Caco-2 (cell line): ENCODE results near the gene VPS26A. TPM values are rescaled to one million over a fixed set of nuclear protein-coding genes. Genes with fewer than 3 reads are reported as not detected.

ENCODE experiments used
- BruUV-seq: library from RNA; stranded (reverse); fragments of 400-500 nt; replicated peaks from 2 replicates; lab custom pipeline; 2021; lab: Mats Ljungman, UMichigan
- CTCF ChIA-PET: fragments of 300-600 bp; sonication (Branson Sonifier 250); formaldehyde crosslinking; loops from one replicate; lab custom pipeline; 2022; ENCODE audit warnings: antibody characterized with exemption; lab: Charles Lee
- POLR2A ChIA-PET: fragments of 300-600 bp; sonication (Branson Sonifier 250); formaldehyde crosslinking; loops from one replicate; lab custom pipeline; 2022; ENCODE audit warnings: antibody characterized with exemption; lab: Charles Lee
- DNase-seq, 2 experiments: peaks; one replicate each; pipeline versions ENCODE4 v3.0.0 to v3.0.0-alpha.2; 2020 to 2022
- H3K27me3 ChIP-seq: replicated peaks from 2 replicates; pipeline ENCODE4 v1.6.0; 2011; ENCODE audit warnings: low read length; ENCODE audit not compliant: control insufficient read depth, insufficient read depth
- H3K36me3 ChIP-seq: 2 replicates; pipeline ENCODE4 v1.5.1; 2011; ENCODE audit warnings: low read length; ENCODE audit not compliant: control insufficient read depth, insufficient read depth
- H3K4me1 ChIP-seq: fragments of 250-450 bp; sonication (Bioruptor Pico); 2 replicates; pipeline ENCODE4 v1.5.1; 2020; ENCODE audit warnings: mild to moderate bottlenecking
- H3K4me3 ChIP-seq: 2 replicates; pipeline ENCODE4 v1.5.1; 2011; ENCODE audit warnings: low read depth, mild to moderate bottlenecking, control low read depth, low read length
- H3K9me3 ChIP-seq: fragments of 250-450 bp; sonication (Bioruptor Pico); 2 replicates; pipeline ENCODE4 v1.5.1; 2020; ENCODE audit warnings: mild to moderate bottlenecking, moderate library complexity
- H3K27ac Mint-ChIP-seq: one replicate; pipeline ENCODE4 v1.8.0; 2022; ENCODE audit warnings: mixed read lengths; ENCODE audit not compliant: unreplicated experiment
- H3K27me3 Mint-ChIP-seq: one replicate; pipeline ENCODE4 v1.8.0; 2022; ENCODE audit warnings: mixed read lengths; ENCODE audit not compliant: insufficient read depth, unreplicated experiment
- H3K36me3 Mint-ChIP-seq: one replicate; pipeline ENCODE4 v1.8.0; 2022; ENCODE audit warnings: mild to moderate bottlenecking, mixed read lengths; ENCODE audit not compliant: insufficient read depth, unreplicated experiment
- H3K4me1 Mint-ChIP-seq: one replicate; pipeline ENCODE4 v1.8.0; 2022; ENCODE audit warnings: low read depth, mixed read lengths; ENCODE audit not compliant: unreplicated experiment
- H3K4me3 Mint-ChIP-seq: one replicate; pipeline ENCODE4 v1.8.0; 2022; ENCODE audit warnings: mild to moderate bottlenecking, moderate library complexity, mixed read lengths; ENCODE audit not compliant: unreplicated experiment
- H3K9me3 Mint-ChIP-seq: one replicate; pipeline ENCODE4 v1.8.0; 2022; ENCODE audit warnings: mixed read lengths; ENCODE audit not compliant: unreplicated experiment
- intact Hi-C: fragments of 100-400 bp; cut with micrococcal nuclease; formaldehyde crosslinking; loops from one replicate; pipeline ENCODE4 v1.10.0; 2022; ENCODE audit not compliant: unreplicated experiment
- total RNA-seq: library from RNA; stranded (reverse); gene quantifications from 2 replicates; pipeline ENCODE4 v1.2.3, GENCODE V29; 2022
- TF ChIP-seq, protein P1 (sequence below), 2 experiments: fragments of 200-600 bp in 1 of 2; IDR thresholded peaks; 1 replicate in 1 of 2; 2 replicates in 1 of 2; pipeline versions ENCODE4 v1.5.1 to v1.8.0; 2011 to 2022; ENCODE audit warnings: antibody characterized with exemption in 1 of 2, control low read depth in 1 of 2, inconsistent platforms in 1 of 2, low read depth in 1 of 2, low read length in 1 of 2, mild to moderate bottlenecking in 1 of 2, moderate library complexity in 1 of 2; ENCODE audit not compliant: insufficient read depth in 1 of 2, severe bottlenecking in 1 of 2, unreplicated experiment in 1 of 2

The VPS26A gene
- total RNA-seq, 1 experiment from 2014 or later: 143 TPM

GRCh38 chr10:69123306-69123746, 652 bp upstream of the VPS26A start:
- Histone ChIP-seq H3K27me3 (no peaks in the 10 kb centered on the region), H3K36me3 (no peaks in the 10 kb centered on the region), H3K9me3 (no peaks in the 10 kb centered on the region), H3K4me1 (peaks cover 9% of the 10 kb centered on the region; the same call in 1 of the 2 replicates), H3K4me3 (peak overlapping the region; percentile 95)
- Mint-ChIP-seq H3K4me1 (no peaks in the 10 kb centered on the region), H3K9me3 (no peaks in the 10 kb centered on the region), H3K27ac (peak overlapping the region; percentile 97), H3K36me3 (peaks cover 21% of the 10 kb centered on the region), H3K27me3 (peaks cover under 1% of the 10 kb centered on the region), H3K4me3 (peak overlapping the region; percentile 97)
- CTCF ChIA-PET: interaction anchor here (0.6 to 1.0 kb wide), 2 partner anchors 29 to 119 kb away, joined by 3 to 4 read pairs; no protein-coding TSS in a partner anchor
- TF ChIP-seq, protein P1, sequence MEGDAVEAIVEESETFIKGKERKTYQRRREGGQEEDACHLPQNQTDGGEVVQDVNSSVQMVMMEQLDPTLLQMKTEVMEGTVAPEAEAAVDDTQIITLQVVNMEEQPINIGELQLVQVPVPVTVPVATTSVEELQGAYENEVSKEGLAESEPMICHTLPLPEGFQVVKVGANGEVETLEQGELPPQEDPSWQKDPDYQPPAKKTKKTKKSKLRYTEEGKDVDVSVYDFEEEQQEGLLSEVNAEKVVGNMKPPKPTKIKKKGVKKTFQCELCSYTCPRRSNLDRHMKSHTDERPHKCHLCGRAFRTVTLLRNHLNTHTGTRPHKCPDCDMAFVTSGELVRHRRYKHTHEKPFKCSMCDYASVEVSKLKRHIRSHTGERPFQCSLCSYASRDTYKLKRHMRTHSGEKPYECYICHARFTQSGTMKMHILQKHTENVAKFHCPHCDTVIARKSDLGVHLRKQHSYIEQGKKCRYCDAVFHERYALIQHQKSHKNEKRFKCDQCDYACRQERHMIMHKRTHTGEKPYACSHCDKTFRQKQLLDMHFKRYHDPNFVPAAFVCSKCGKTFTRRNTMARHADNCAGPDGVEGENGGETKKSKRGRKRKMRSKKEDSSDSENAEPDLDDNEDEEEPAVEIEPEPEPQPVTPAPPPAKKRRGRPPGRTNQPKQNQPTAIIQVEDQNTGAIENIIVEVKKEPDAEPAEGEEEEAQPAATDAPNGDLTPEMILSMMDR (IDR thresholded peaks at IDR 0.05; ENCODE audit: insufficient read depth in 1 of 2, low read depth in 1 of 2, low read length in 1 of 2, severe bottlenecking in 1 of 2, unreplicated experiment in 1 of 2): peak; percentile 30 to 61
- POLR2A ChIA-PET: interaction anchor here (1.0 kb wide), 1 partner anchor 167 kb away, joined by 4 read pairs; the partner anchor contains the start of gene DDX21
- intact Hi-C loops: loop anchor here (1.0 to 10.0 kb wide), 6 partner anchors 30 to 271 kb away; partner anchors contain the start of gene KIFBP
- BruUV-seq: TSS peak; percentile 98
- DNase-seq: no peak

DNA sequence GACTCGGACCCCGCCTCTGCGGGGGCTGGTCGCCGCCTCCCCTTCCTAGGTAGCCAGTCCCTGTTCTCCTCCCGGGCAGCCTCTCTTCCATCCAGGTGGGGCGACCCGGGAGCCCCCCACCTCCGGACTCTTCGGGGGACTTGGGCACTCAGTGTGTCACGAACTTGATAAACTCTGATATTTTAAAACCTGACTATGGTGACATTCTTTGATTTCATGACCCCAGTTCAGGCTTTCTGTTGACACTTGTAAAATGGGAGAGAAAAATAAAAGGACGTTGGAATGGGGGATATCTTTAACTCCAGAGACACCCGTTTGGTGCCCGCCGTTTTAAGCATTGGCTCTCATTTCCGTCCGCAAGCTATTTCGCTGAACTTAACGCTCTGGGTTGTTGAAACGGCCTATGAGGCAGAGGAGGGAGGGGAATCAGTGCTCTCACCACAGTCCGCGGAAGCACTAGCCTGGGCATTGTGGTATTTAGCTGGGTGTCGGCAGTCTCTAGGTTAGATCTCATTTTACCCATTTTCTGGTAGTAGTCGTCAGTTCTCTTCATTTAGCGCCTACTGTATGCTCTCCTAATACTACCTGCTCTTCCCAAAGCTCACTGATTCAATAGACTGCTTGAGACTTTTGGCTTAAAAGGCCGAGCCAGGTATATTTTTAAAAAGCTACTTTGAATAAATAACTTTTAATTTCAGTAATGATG, 738 bp downstream of the VPS26A start:
- TF ChIP-seq, protein P1 (IDR thresholded peaks at IDR 0.05; ENCODE audit: insufficient read depth in 1 of 2, low read depth in 1 of 2, low read length in 1 of 2, severe bottlenecking in 1 of 2, unreplicated experiment in 1 of 2): no peak
- POLR2A ChIA-PET: interaction anchor here (0.5 to 1.5 kb wide), 5 partner anchors 18 to 168 kb away, joined by 3 to 6 read pairs (median 4); partner anchors contain the start of gene SUPV3L1
- CTCF ChIA-PET: interaction anchor here (1.1 to 1.2 kb wide), 3 partner anchors 14 to 284 kb away, joined by 3 to 5 read pairs (median 4); no protein-coding TSS in a partner anchor
- DNase-seq: peak; percentile 64
- Mint-ChIP-seq H3K36me3 (peaks cover 21% of the 10 kb centered on the region), H3K4me3 (peak overlapping the region; percentile 97), H3K9me3 (no peaks in the 10 kb centered on the region), H3K4me1 (no peaks in the 10 kb centered on the region), H3K27ac (peak overlapping the region; percentile 97), H3K27me3 (no peaks in the 10 kb centered on the region)
- H3K4me3 ChIP-seq: peak overlapping the region; percentile 71
- H3K4me1 ChIP-seq: peaks cover 9% of the 10 kb centered on the region; the same call in 1 of the 2 replicates
- H3K27me3 ChIP-seq: no peaks in the 10 kb centered on the region
- H3K9me3 ChIP-seq: no peaks in the 10 kb centered on the region
- intact Hi-C loops: loop anchor here (1.0 to 10.0 kb wide), 6 partner anchors 56 to 270 kb away; partner anchors contain the start of genes DDX21 and SUPV3L1
- H3K36me3 ChIP-seq: no peaks in the 10 kb centered on the region
- TSS peak; percentile 60 for BruUV-seq

DNA sequence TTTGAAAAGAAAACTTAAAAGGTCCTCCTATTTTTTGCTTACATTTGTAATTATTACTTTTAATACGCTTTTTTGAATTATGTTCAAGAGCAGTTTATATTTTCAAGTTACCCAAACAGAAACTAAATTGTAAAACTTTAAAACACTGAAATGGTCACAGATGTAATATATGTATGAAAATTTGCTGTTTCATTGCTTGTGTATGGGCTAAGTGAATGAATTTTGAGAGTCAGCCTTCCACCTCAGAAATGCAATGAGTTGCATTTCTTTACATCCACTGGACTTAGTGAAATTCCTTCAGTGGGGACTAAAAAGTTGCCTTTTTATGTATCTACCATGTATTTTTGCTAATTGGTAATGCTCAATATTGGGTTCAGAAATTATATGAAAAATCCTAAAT, 1.6 kb downstream of the VPS26A start:
- CTCF ChIA-PET: interaction anchor here (1.1 to 1.2 kb wide), 2 partner anchors 15 to 268 kb away, joined by 3 to 4 read pairs; no protein-coding TSS in a partner anchor
- Mint-ChIP-seq H3K4me1 (no peaks in the 10 kb centered on the region), H3K4me3 (peak overlapping the region; percentile 97), H3K9me3 (no peaks in the 10 kb centered on the region), H3K27me3 (no peaks in the 10 kb centered on the region), H3K36me3 (peaks cover 21% of the 10 kb centered on the region), H3K27ac (peak overlapping the region; percentile 97)
- peak overlapping the region; percentile 71 for H3K4me3 ChIP-seq
- H3K27me3 ChIP-seq: no peaks in the 10 kb centered on the region
- intact Hi-C loops: loop anchor here (10.0 kb wide), 2 partner anchors 189 to 269 kb away; no protein-coding TSS in a partner anchor
- peaks cover 9% of the 10 kb centered on the region; the same call in 1 of the 2 replicates for H3K4me1 ChIP-seq
- BruUV-seq: no TSS peak
- no peaks in the 10 kb centered on the region for H3K36me3 ChIP-seq
- H3K9me3 ChIP-seq: no peaks in the 10 kb centered on the region
- DNase-seq: no peak
- POLR2A ChIA-PET: interaction anchor here (1.5 kb wide), 1 partner anchor 169 kb away, joined by 6 read pairs; no protein-coding TSS in a partner anchor
- TF ChIP-seq, protein P1 (IDR thresholded peaks at IDR 0.05; ENCODE audit: insufficient read depth in 1 of 2, low read depth in 1 of 2, low read length in 1 of 2, severe bottlenecking in 1 of 2, unreplicated experiment in 1 of 2): no peak
